ENCODE results near the gene RAB21.

GRCh38 chr12:71704920-71705319, 49.7 kb upstream of the RAB21 start:
- TF ChIP-seq JUN (CRISPR knock-in tag; IDR thresholded peaks at IDR 0.05) (no peak), NFYB (CRISPR knock-in tag; conservative IDR thresholded peaks at IDR 0.05; ENCODE audit: low read depth) (no peak)
